ENCODE measurements around the gene CCDC181. TPM values are rescaled to one million over a fixed set of nuclear protein-coding genes. Genes with fewer than 3 reads are reported as not detected.

Gene CCDC181
- polyA plus RNA-seq, 1 of the 3 experiments (the other 2 are of a cell fraction) = 1.2 TPM

DNA sequence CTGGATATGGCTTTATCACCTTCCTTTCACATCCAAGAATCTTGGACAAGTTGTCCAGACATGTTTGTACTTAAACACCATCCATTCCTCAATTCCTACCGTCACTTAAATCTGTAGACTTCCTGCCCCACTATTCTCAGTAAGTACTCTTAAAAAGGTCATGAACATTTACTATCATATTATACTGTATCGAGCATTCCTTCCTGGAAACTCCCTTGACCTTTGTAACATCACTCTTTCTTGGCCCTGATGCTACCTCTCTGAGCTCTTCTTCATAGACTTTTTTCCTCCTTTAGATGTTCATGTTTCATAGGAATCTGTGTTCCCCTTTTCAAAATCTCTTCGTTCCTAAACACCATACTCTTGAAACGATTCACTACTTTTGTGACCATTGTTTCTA lies 43.8 kb downstream of the CCDC181 start:
- H3K27ac ChIP-seq (ENCODE audit: low read depth in 2 of 2, low read length in 1 of 2) = no peak overlapping the region
- H3K9ac ChIP-seq = no peak overlapping the region
- no peaks in the 10 kb centered on the region for H3K27me3 ChIP-seq (ENCODE audit: insufficient read depth)
- H3K4me2 ChIP-seq = no peak overlapping the region
- H3K9me2 ChIP-seq = no peaks in the 10 kb centered on the region
- no peaks in the 10 kb centered on the region for H3K9me3 ChIP-seq
- WGBS (ENCODE audit: low lambda C conversion rate) = 91% methylated on average over 4 of the region's 4 CpGs
- TF ChIP-seq RAD21 (IDR thresholded peaks at IDR 0.05; ENCODE audit: low read length) (no peak), NFIC (IDR thresholded peaks at IDR 0.05; ENCODE audit: borderline replicate concordance) (no peak), SIN3A (IDR thresholded peaks at IDR 0.05; ENCODE audit: borderline replicate concordance, low read depth, low read length) (no peak), MEF2A (IDR thresholded peaks at IDR 0.05; ENCODE audit: borderline replicate concordance, low read depth) (no peak), EP300 (IDR thresholded peaks at IDR 0.05; ENCODE audit: borderline replicate concordance in 1 of 2, low read depth in 1 of 2, low read length in 1 of 2) (no peak), MXI1 (IDR thresholded peaks at IDR 0.05; ENCODE audit: low read depth, low read length) (no peak), GATA2 (CRISPR knock-in tag; IDR thresholded peaks at IDR 0.05) (no peak), FOSL2 (IDR thresholded peaks at IDR 0.05; ENCODE audit: borderline replicate concordance, low read depth) (no peak), GABPA (IDR thresholded peaks at IDR 0.05; ENCODE audit: low read depth) (no peak), ELF1 (IDR thresholded peaks at IDR 0.05) (no peak), RFX5 (IDR thresholded peaks at IDR 0.05; ENCODE audit: low read length) (no peak), TEAD4 (IDR thresholded peaks at IDR 0.05; ENCODE audit: borderline replicate concordance, insufficient read depth) (no peak), RCOR1 (IDR thresholded peaks at IDR 0.05; ENCODE audit: low read length) (no peak), SMC3 (IDR thresholded peaks at IDR 0.05; ENCODE audit: low read depth, low read length) (no peak), CHD2 (IDR thresholded peaks at IDR 0.05; ENCODE audit: low read length, partially characterized antibody) (no peak)
- TF ChIP-seq, protein P1, sequence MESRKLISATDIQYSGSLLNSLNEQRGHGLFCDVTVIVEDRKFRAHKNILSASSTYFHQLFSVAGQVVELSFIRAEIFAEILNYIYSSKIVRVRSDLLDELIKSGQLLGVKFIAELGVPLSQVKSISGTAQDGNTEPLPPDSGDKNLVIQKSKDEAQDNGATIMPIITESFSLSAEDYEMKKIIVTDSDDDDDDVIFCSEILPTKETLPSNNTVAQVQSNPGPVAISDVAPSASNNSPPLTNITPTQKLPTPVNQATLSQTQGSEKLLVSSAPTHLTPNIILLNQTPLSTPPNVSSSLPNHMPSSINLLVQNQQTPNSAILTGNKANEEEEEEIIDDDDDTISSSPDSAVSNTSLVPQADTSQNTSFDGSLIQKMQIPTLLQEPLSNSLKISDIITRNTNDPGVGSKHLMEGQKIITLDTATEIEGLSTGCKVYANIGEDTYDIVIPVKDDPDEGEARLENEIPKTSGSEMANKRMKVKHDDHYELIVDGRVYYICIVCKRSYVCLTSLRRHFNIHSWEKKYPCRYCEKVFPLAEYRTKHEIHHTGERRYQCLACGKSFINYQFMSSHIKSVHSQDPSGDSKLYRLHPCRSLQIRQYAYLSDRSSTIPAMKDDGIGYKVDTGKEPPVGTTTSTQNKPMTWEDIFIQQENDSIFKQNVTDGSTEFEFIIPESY (IDR thresholded peaks at IDR 0.05; ENCODE audit: borderline replicate concordance, low read depth) = no peak
- TF ChIP-seq, protein P2, sequence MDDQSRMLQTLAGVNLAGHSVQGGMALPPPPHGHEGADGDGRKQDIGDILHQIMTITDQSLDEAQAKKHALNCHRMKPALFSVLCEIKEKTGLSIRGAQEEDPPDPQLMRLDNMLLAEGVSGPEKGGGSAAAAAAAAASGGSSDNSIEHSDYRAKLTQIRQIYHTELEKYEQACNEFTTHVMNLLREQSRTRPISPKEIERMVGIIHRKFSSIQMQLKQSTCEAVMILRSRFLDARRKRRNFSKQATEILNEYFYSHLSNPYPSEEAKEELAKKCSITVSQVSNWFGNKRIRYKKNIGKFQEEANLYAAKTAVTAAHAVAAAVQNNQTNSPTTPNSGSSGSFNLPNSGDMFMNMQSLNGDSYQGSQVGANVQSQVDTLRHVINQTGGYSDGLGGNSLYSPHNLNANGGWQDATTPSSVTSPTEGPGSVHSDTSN (IDR thresholded peaks at IDR 0.05) = no peak
- peaks cover 82 to 96% of the 10 kb centered on the region in 2 experiments for H3K36me3 ChIP-seq (replicated peaks in 1 of 2; ENCODE audit: control insufficient read depth in 1 of 2, insufficient read depth in 2 of 2, low read length in 1 of 2)
- no peaks in the 10 kb centered on the region for H3F3A ChIP-seq (replicated peaks; ENCODE audit: insufficient read depth)
- H3K79me2 ChIP-seq (ENCODE audit: insufficient read depth) = peaks cover under 1% of the 10 kb centered on the region; the same call in 1 of the 2 replicates
- DNase-seq = no peak
- no peaks in the 10 kb centered on the region; a peak in 1 of 4 replicates for H3K4me1 ChIP-seq (ENCODE audit: control insufficient read depth in 1 of 2, insufficient read depth in 2 of 2, low read depth in 1 of 2, low read length in 1 of 2)
- POLR2A ChIA-PET = no interaction called here
- no peak overlapping the region for H3K4me3 ChIP-seq (ENCODE audit: low read depth in 2 of 2, low read length in 1 of 2)
- H2AFZ ChIP-seq (ENCODE audit: low read depth) = no peak overlapping the region
- no peaks in the 10 kb centered on the region for H4K20me1 ChIP-seq (ENCODE audit: insufficient read depth)
- CTCF ChIA-PET = interaction anchor here (1.5 to 1.8 kb wide), 2 partner anchors 10 to 35 kb away, joined by 5 to 7 read pairs; no protein-coding TSS in a partner anchor

DNA sequence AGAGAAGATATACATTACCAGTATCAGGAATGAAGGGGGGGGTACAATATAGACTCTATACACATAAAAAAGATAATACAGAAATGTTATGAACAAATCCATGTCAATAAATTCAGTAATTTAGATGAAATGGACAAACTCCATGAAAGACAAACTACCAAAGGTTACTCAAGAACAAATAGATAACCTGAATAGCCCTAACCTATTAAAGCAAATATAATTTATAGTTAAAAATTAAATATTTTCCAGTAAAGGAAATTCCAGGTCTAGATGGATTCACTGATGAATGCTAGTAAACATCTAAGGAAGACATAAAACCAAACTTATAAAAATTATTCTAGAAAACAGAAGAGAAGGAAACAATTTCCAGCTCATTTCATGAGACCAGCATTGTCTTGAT lies 46.1 kb downstream of the CCDC181 start:
- ChIA-PET POLR2A (no interaction called here), CTCF (interaction anchor here (1.5 kb wide), 1 partner anchor 778 kb away, joined by 4 read pairs; no protein-coding TSS in a partner anchor)
- peaks cover 11% of the 10 kb centered on the region; the same call in 1 of the 2 replicates for H3K79me2 ChIP-seq (ENCODE audit: insufficient read depth)
- H3K9ac ChIP-seq = no peak overlapping the region
- H4K20me1 ChIP-seq (ENCODE audit: insufficient read depth) = no peaks in the 10 kb centered on the region
- no peak overlapping the region for H3K4me3 ChIP-seq (ENCODE audit: low read depth in 2 of 2, low read length in 1 of 2)
- H3K9me2 ChIP-seq = no peaks in the 10 kb centered on the region
- DNase-seq = no peak
- H3K4me2 ChIP-seq = no peak overlapping the region
- no peaks in the 10 kb centered on the region for H3K27me3 ChIP-seq (ENCODE audit: insufficient read depth)
- peaks cover 4% of the 10 kb centered on the region for H3F3A ChIP-seq (replicated peaks; ENCODE audit: insufficient read depth)
- no peak overlapping the region for H2AFZ ChIP-seq (ENCODE audit: low read depth)
- H3K9me3 ChIP-seq = no peaks in the 10 kb centered on the region
- peaks cover 84 to 100% of the 10 kb centered on the region in 2 experiments for H3K36me3 ChIP-seq (replicated peaks in 1 of 2; ENCODE audit: control insufficient read depth in 1 of 2, insufficient read depth in 2 of 2, low read length in 1 of 2)
- no peaks in the 10 kb centered on the region; a peak in 1 of 4 replicates for H3K4me1 ChIP-seq (ENCODE audit: control insufficient read depth in 1 of 2, insufficient read depth in 2 of 2, low read depth in 1 of 2, low read length in 1 of 2)
- no peak overlapping the region for H3K27ac ChIP-seq (ENCODE audit: low read depth in 2 of 2, low read length in 1 of 2)
- TF ChIP-seq FOSL2 (IDR thresholded peaks at IDR 0.05; ENCODE audit: borderline replicate concordance, low read depth) (no peak), RFX5 (IDR thresholded peaks at IDR 0.05; ENCODE audit: low read length) (no peak), SIN3A (IDR thresholded peaks at IDR 0.05; ENCODE audit: borderline replicate concordance, low read depth, low read length) (no peak), NFIC (IDR thresholded peaks at IDR 0.05; ENCODE audit: borderline replicate concordance) (no peak), MXI1 (IDR thresholded peaks at IDR 0.05; ENCODE audit: low read depth, low read length) (no peak), RCOR1 (IDR thresholded peaks at IDR 0.05; ENCODE audit: low read length) (no peak), SMC3 (IDR thresholded peaks at IDR 0.05; ENCODE audit: low read depth, low read length) (no peak), CHD2 (IDR thresholded peaks at IDR 0.05; ENCODE audit: low read length, partially characterized antibody) (no peak), GATA2 (CRISPR knock-in tag; IDR thresholded peaks at IDR 0.05) (no peak), MEF2A (IDR thresholded peaks at IDR 0.05; ENCODE audit: borderline replicate concordance, low read depth) (no peak)
- TF ChIP-seq, protein P3, sequence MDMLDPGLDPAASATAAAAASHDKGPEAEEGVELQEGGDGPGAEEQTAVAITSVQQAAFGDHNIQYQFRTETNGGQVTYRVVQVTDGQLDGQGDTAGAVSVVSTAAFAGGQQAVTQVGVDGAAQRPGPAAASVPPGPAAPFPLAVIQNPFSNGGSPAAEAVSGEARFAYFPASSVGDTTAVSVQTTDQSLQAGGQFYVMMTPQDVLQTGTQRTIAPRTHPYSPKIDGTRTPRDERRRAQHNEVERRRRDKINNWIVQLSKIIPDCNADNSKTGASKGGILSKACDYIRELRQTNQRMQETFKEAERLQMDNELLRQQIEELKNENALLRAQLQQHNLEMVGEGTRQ (IDR thresholded peaks at IDR 0.05; ENCODE audit: borderline replicate concordance, low read depth, low read length) = no peak
- TF ChIP-seq, protein P4, sequence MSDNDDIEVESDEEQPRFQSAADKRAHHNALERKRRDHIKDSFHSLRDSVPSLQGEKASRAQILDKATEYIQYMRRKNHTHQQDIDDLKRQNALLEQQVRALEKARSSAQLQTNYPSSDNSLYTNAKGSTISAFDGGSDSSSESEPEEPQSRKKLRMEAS (IDR thresholded peaks at IDR 0.05; ENCODE audit: low read depth) = no peak
- TF ChIP-seq, protein P5, sequence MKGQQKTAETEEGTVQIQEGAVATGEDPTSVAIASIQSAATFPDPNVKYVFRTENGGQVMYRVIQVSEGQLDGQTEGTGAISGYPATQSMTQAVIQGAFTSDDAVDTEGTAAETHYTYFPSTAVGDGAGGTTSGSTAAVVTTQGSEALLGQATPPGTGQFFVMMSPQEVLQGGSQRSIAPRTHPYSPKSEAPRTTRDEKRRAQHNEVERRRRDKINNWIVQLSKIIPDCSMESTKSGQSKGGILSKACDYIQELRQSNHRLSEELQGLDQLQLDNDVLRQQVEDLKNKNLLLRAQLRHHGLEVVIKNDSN (IDR thresholded peaks at IDR 0.05; ENCODE audit: borderline replicate concordance, low read depth) = no peak

Measured in SK-N-SH (cell line).